HCT116 (cell line): Measurements from ENCODE around the gene ENDOD1. TPM values are rescaled to one million over a fixed set of nuclear protein-coding genes. Genes with fewer than 3 reads are reported as not detected.

Source experiments
- ATAC-seq: fragments of 200-7000 bp; cut with Tn5 transposase; 2 replicates; pipeline ENCODE4 v1.9.1; 2020; ENCODE audit warnings: mild to moderate bottlenecking, moderate library complexity
- BruUV-seq: library from RNA; stranded (reverse); fragments of 400-500 nt; replicated peaks from 2 replicates; lab custom pipeline; 2021; lab: Mats Ljungman, UMichigan
- CTCF ChIA-PET: fragments of 300-600 bp; sonication (Branson Sonifier 250); formaldehyde crosslinking; loops from one replicate; lab custom pipeline; 2021; ENCODE audit warnings: antibody characterized with exemption; lab: Charles Lee
- POLR2A ChIA-PET: fragments of 300-600, 350-600 bp; sonication (Branson Sonifier 250); formaldehyde crosslinking; loops from one replicate; lab custom pipeline; 2021; ENCODE audit warnings: antibody characterized with exemption; lab: Charles Lee
- RAD21 ChIA-PET, 2 experiments: fragments of 300-600 bp; sonication (Branson Sonifier 250); formaldehyde crosslinking; loops; one replicate each; lab custom pipeline; 2023; ENCODE audit warnings: low total read pairs in 2 of 2; ENCODE audit not compliant: uncharacterized antibody in 2 of 2, unreplicated experiment in 2 of 2, low non-redundant PET in 1 of 2; lab: Charles Lee
- DNase-seq: peaks from one replicate; pipeline ENCODE4 v3.0.0-alpha.2; 2010; ENCODE audit warnings: low read depth, low spot score
- H2AFZ ChIP-seq: fragments of 200-600 bp; shearing (Covaris generic), sonication (generic); 2 replicates; pipeline ENCODE4 v1.6.1; 2017; ENCODE audit warnings: low read depth, mixed run types, mixed read lengths, antibody characterized with exemption, low read length; ENCODE audit not compliant: poor library complexity, severe bottlenecking
- H3K27ac ChIP-seq: 2 replicates; pipeline ENCODE4 v1.5.1; 2012; ENCODE audit warnings: low read depth, low read length
- H3K27me3 ChIP-seq: fragments of 200-600 bp; sonication (generic); 2 replicates; pipeline ENCODE4 v1.6.1; 2016; ENCODE audit warnings: mixed run types, low read length, mixed read lengths; ENCODE audit not compliant: insufficient read depth
- H3K36me3 ChIP-seq, 2 experiments: fragments of 200-500 bp in 1 of 2; fragments of 200-600 bp in 1 of 2; sonication (Bioruptor generic) in 1 of 2; sonication (generic) in 1 of 2; 2 replicates each; pipeline versions ENCODE4 v1.5.1 to v1.6.1; 2014 to 2016; ENCODE audit warnings: low read length in 2 of 2, inconsistent platforms in 1 of 2, mixed read lengths in 1 of 2, mixed run types in 1 of 2; ENCODE audit not compliant: insufficient read depth in 2 of 2, control insufficient read depth in 1 of 2
- H3K4me1 ChIP-seq, 2 experiments: fragments of 200-600 bp in 1 of 2; sonication (generic) in 1 of 2; 2 replicates each; pipeline versions ENCODE4 v1.5.1 to v1.6.1; 2012 to 2017; ENCODE audit warnings: low read length in 2 of 2, inconsistent platforms in 1 of 2, mild to moderate bottlenecking in 1 of 2, mixed read lengths in 1 of 2, mixed run types in 1 of 2, moderate library complexity in 1 of 2; ENCODE audit not compliant: insufficient read depth in 2 of 2, control insufficient read depth in 1 of 2
- H3K4me2 ChIP-seq: fragments of 200-600 bp; sonication (generic); 2 replicates; pipeline ENCODE4 v1.6.1; 2017; ENCODE audit warnings: mixed run types, low read length, mixed read lengths
- H3K4me3 ChIP-seq, 2 experiments: fragments of 200-600 bp in 1 of 2; sonication (generic) in 1 of 2; replicated peaks in 1 of 2; 2 replicates each; pipeline ENCODE4 v1.5.1; 2011 to 2016; ENCODE audit warnings: low read length in 2 of 2, control low read depth in 1 of 2, low read depth in 1 of 2, mild to moderate bottlenecking in 1 of 2, mixed read lengths in 1 of 2, mixed run types in 1 of 2
- H3K79me2 ChIP-seq: fragments of 200-600 bp; sonication (generic); 2 replicates; pipeline ENCODE4 v1.6.1; 2017; ENCODE audit warnings: mild to moderate bottlenecking, mixed run types, low read length, moderate library complexity, mixed read lengths; ENCODE audit not compliant: insufficient read depth
- H3K9ac ChIP-seq: fragments of 200-600 bp; sonication (generic); 2 replicates; pipeline ENCODE4 v1.6.1; 2016; ENCODE audit warnings: low read length, mixed read lengths
- H3K9me2 ChIP-seq: fragments of 200-600 bp; sonication (generic), shearing (Covaris generic); 2 replicates; pipeline ENCODE4 v1.6.1; 2017; ENCODE audit warnings: mixed run types, mild to moderate bottlenecking, moderate library complexity; ENCODE audit not compliant: insufficient read depth
- H3K9me3 ChIP-seq, 2 experiments: fragments of 200-500 bp in 1 of 2; fragments of 200-600 bp in 1 of 2; sonication (Bioruptor generic) in 1 of 2; sonication (generic) in 1 of 2; 2 replicates each; pipeline ENCODE4 v1.6.1; 2014 to 2017; ENCODE audit warnings: low read length in 2 of 2, mixed read lengths in 2 of 2, inconsistent platforms in 1 of 2, low read depth in 1 of 2, mild to moderate bottlenecking in 1 of 2, mixed run types in 1 of 2, moderate library complexity in 1 of 2; ENCODE audit not compliant: control insufficient read depth in 1 of 2, insufficient read depth in 1 of 2
- H4K20me1 ChIP-seq: fragments of 200-600 bp; sonication (generic), shearing (Covaris generic); 2 replicates; pipeline ENCODE4 v1.6.1; 2017; ENCODE audit warnings: mixed run types, mild to moderate bottlenecking, moderate library complexity; ENCODE audit not compliant: insufficient read depth
- ATF3 ChIP-seq: IDR thresholded peaks from 2 replicates; pipeline ENCODE4 v1.6.1; 2012
- CEBPB ChIP-seq: IDR thresholded peaks from 2 replicates; pipeline ENCODE4 v1.6.1; 2012; ENCODE audit warnings: low read depth
- CTCF ChIP-seq, 3 experiments: fragments of 200-600 bp in 1 of 3; sonication (generic) in 1 of 3; IDR thresholded peaks in 2 of 3; conservative IDR thresholded peaks in 1 of 3; 2 replicates each; pipeline ENCODE4 v1.5.1; 2012 to 2017; ENCODE audit warnings: low read depth in 2 of 3, low read length in 2 of 3, antibody characterized with exemption in 1 of 3, borderline replicate concordance in 1 of 3, control low read depth in 1 of 3, mild to moderate bottlenecking in 1 of 3, mixed read lengths in 1 of 3, mixed run types in 1 of 3, moderate library complexity in 1 of 3; ENCODE audit not compliant: insufficient read depth in 1 of 3
- EGR1 ChIP-seq: IDR thresholded peaks from 2 replicates; pipeline ENCODE4 v1.6.1; 2012; ENCODE audit warnings: low read depth
- ELF1 ChIP-seq: IDR thresholded peaks from 2 replicates; pipeline ENCODE4 v1.6.1; 2012; ENCODE audit warnings: low read depth, borderline replicate concordance
- EZH2 ChIP-seq: fragments of 200-600 bp; sonication (generic); IDR thresholded peaks from 2 replicates; pipeline ENCODE4 v1.6.1; 2017; ENCODE audit warnings: antibody characterized with exemption, mixed run types
- EZH2phosphoT487 ChIP-seq: fragments of 200-600 bp; IDR thresholded peaks from 2 replicates; pipeline ENCODE4 v1.6.1; 2018; ENCODE audit warnings: antibody characterized with exemption, borderline replicate concordance
- FOSL1 ChIP-seq: IDR thresholded peaks from 2 replicates; pipeline ENCODE4 v1.6.1; 2012; ENCODE audit warnings: low read depth
- JUND ChIP-seq: IDR thresholded peaks from 2 replicates; pipeline ENCODE4 v1.6.1; 2012
- MAX ChIP-seq: IDR thresholded peaks from 2 replicates; pipeline ENCODE4 v1.6.1; 2012
- REST ChIP-seq: IDR thresholded peaks from 2 replicates; pipeline ENCODE4 v1.6.1; 2012; ENCODE audit warnings: low read depth
- SIN3A ChIP-seq: IDR thresholded peaks from 2 replicates; pipeline ENCODE4 v1.6.1; 2012; ENCODE audit warnings: low read depth
- SP1 ChIP-seq: IDR thresholded peaks from 2 replicates; pipeline ENCODE4 v1.6.1; 2012; ENCODE audit warnings: low read depth
- SRF ChIP-seq: IDR thresholded peaks from 2 replicates; pipeline ENCODE4 v1.6.1; 2012; ENCODE audit warnings: low read depth
- TCF7L2 ChIP-seq: IDR thresholded peaks from 2 replicates; pipeline ENCODE4 v1.7.0; 2011; ENCODE audit warnings: borderline replicate concordance, inconsistent platforms; ENCODE audit not compliant: insufficient read depth, insufficient read length; ENCODE audit errors: extremely low read depth
- YY1 ChIP-seq: IDR thresholded peaks from 2 replicates; pipeline ENCODE4 v1.6.1; 2011; ENCODE audit warnings: low read length, low read depth, moderate library complexity, mild to moderate bottlenecking; ENCODE audit not compliant: insufficient replicate concordance; ENCODE audit errors: extremely low read depth
- ZFX ChIP-seq: fragments of 450-650 bp; IDR thresholded peaks from 2 replicates; pipeline ENCODE4 v1.6.1; 2017
- ZNF274 ChIP-seq: fragments of 200-500 bp; sonication (Bioruptor generic); IDR thresholded peaks from 2 replicates; pipeline ENCODE4 v1.6.1; 2014; ENCODE audit warnings: mild to moderate bottlenecking, low read depth, low read length, inconsistent platforms
- intact Hi-C: fragments of 100-400 bp; cut with micrococcal nuclease; formaldehyde crosslinking; loops from 2 replicates; pipeline ENCODE4 v1.10.0; 2022
- total RNA-seq: library from RNA; stranded (reverse); gene quantifications from one replicate; pipeline ENCODE4 v1.2.1, GENCODE V29; 2021; ENCODE audit not compliant: unreplicated experiment

The ENDOD1 gene
- total RNA-seq, 1 experiment from 2014 or later: 33.6 TPM

GRCh38 chr11:95115597-95115996, 26.0 kb downstream of the ENDOD1 start (continued):
- no peak for TF ChIP-seq ELF1
- no peak for TF ChIP-seq ATF3
- TF ChIP-seq JUND: no peak
- TF ChIP-seq EGR1: no peak
- TF ChIP-seq EZH2: no peak
- TF ChIP-seq SP1: no peak
- no peak for TF ChIP-seq ZFX

GRCh38 chr11:95119361-95120060, 29.9 kb downstream of the ENDOD1 start:
- Histone ChIP-seq H3K27me3 (no peaks in the 10 kb centered on the region), H3K4me3 (no peak overlapping the region), H3K79me2 (peaks cover 46% of the 10 kb centered on the region; the same call in 1 of the 2 replicates), H3K27ac (peak overlapping the region; percentile 56), H3K9ac (no peak overlapping the region), H2AFZ (no peak overlapping the region), H3K4me2 (peak overlapping the region; percentile 44), H3K4me1 (peaks cover 42% of the 10 kb centered on the region in 2 experiments), H4K20me1 (no peaks in the 10 kb centered on the region), H3K36me3 (no peaks in the 10 kb centered on the region), H3K9me2 (no peaks in the 10 kb centered on the region), H3K9me3 (no peaks in the 10 kb centered on the region)
- ChIA-PET POLR2A (no interaction called here), RAD21 (interaction anchor here in 1 of 2 experiments (0.5 kb wide), 1 partner anchor 1301 kb away, joined by 3 read pairs; no protein-coding TSS in a partner anchor), CTCF (no interaction called here)
- ATAC-seq (peak; percentile 82), DNase-seq (no peak)
- BruUV-seq: no TSS peak
- no peak for TF ChIP-seq EZH2phosphoT487
- no peak for TF ChIP-seq YY1
- TF ChIP-seq CEBPB: no peak
- no peak for TF ChIP-seq TCF7L2
- TF ChIP-seq ZFX: no peak
- no peak for TF ChIP-seq EGR1
- TF ChIP-seq CTCF (IDR thresholded peaks at IDR 0.05 in 2 of 3, conservative IDR thresholded peaks at IDR 0.05 in 1 of 3; ENCODE audit: borderline replicate concordance in 1 of 3, insufficient read depth in 1 of 3, low read depth in 2 of 3, low read length in 2 of 3): no peak
- TF ChIP-seq FOSL1: no peak
- no peak for TF ChIP-seq SIN3A
- no peak for TF ChIP-seq ELF1
- TF ChIP-seq SRF: no peak
- TF ChIP-seq REST: no peak
- TF ChIP-seq ATF3: no peak
- TF ChIP-seq EZH2: no peak
- no peak for TF ChIP-seq SP1
- no peak for TF ChIP-seq JUND
- no peak for TF ChIP-seq MAX
- no peak for TF ChIP-seq ZNF274
- intact Hi-C loops: no loop called here
